Right hindlimb (tissue), 1 donor: ENCODE measurements around the gene CD47.

Source experiments
- DNase-seq: peaks from one replicate; pipeline ENCODE4 v3.0.0-alpha.2; 2018

Gene CD47

GRCh38 chr3:108044699-108045098 lies 46.1 kb downstream of the CD47 start:
- DNase-seq = no peak

GRCh38 chr3:108042300-108042699 lies 48.5 kb downstream of the CD47 start:
- no peak for DNase-seq

- DNase-seq = no peak
These were observed 49.6 kb downstream of the CD47 start for GRCh38 chr3:108041253-108041652.

GRCh38 chr3:108037770-108038169 lies 53.1 kb downstream of the CD47 start:
- no peak for DNase-seq

GRCh38 chr3:108036984-108037741 lies 53.7 kb downstream of the CD47 start:
- no peak for DNase-seq

GRCh38 chr3:108036401-108036800 lies 54.4 kb downstream of the CD47 start:
- no peak for DNase-seq

- no peak for DNase-seq
These were observed 55.1 kb downstream of the CD47 start for GRCh38 chr3:108035751-108036150.

- DNase-seq = no peak
These were observed 58.9 kb downstream of the CD47 start for GRCh38 chr3:108031895-108032294.

GRCh38 chr3:108030960-108031359 lies 59.9 kb downstream of the CD47 start:
- no peak for DNase-seq

- DNase-seq = no peak
These were observed 61.4 kb downstream of the CD47 start for GRCh38 chr3:108029466-108029865.

GRCh38 chr3:108028896-108029295 lies 61.9 kb downstream of the CD47 start:
- DNase-seq = no peak

GRCh38 chr3:108025177-108025576 lies 65.7 kb downstream of the CD47 start:
- no peak for DNase-seq

- DNase-seq = no peak
These were observed 66.5 kb downstream of the CD47 start for GRCh38 chr3:108024146-108024850.

GRCh38 chr3:108022256-108023150 lies 68.3 kb downstream of the CD47 start:
- DNase-seq = no peak

- no peak for DNase-seq
These were observed 69.3 kb downstream of the CD47 start for GRCh38 chr3:108021533-108021932.

- no peak for DNase-seq
These were observed 69.7 kb downstream of the CD47 start for GRCh38 chr3:108021131-108021530.

- DNase-seq = no peak
These were observed 72.3 kb downstream of the CD47 start for GRCh38 chr3:108018552-108018951.

GRCh38 chr3:108017587-108017986 lies 73.2 kb downstream of the CD47 start:
- no peak for DNase-seq

GRCh38 chr3:108014943-108015342 lies 75.9 kb downstream of the CD47 start:
- DNase-seq = no peak

- no peak for DNase-seq
These were observed 77.4 kb downstream of the CD47 start for GRCh38 chr3:108013141-108014055.

- DNase-seq = no peak
These were observed 78.5 kb downstream of the CD47 start for GRCh38 chr3:108012304-108012703.

GRCh38 chr3:108011616-108012015 lies 79.2 kb downstream of the CD47 start:
- DNase-seq = no peak
